Measurements from ENCODE around the gene SLC22A23. TPM values are rescaled to one million over a fixed set of nuclear protein-coding genes. Genes with fewer than 3 reads are reported as not detected.
A peak's percentile ranks its signal among the peaks of the same experiment; 100 is the strongest.

SLC22A23 gene
- total and polyA plus RNA-seq, 2 of the 4 experiments (the other 2 are of a cell fraction) = 0.72 to 1.6 TPM

GRCh38 chr6:3230256-3230882, 226.5 kb downstream of the SLC22A23 start:
- no TSS peak for BruUV-seq (replicated peaks)
- no peak overlapping the region for H3K4ac ChIP-seq (ENCODE audit: low read depth, low read length)
- H3K9ac ChIP-seq (ENCODE audit: low read depth, low read length) = no peak overlapping the region
- H3K27me3 ChIP-seq (ENCODE audit: control insufficient read depth, insufficient read depth, low read length) = peaks cover 44% of the 10 kb centered on the region
- H3K9me1 ChIP-seq (ENCODE audit: insufficient read depth, low read length) = peaks cover 7% of the 10 kb centered on the region; the same call in 1 of the 2 replicates
- no peak overlapping the region for H2AK9ac ChIP-seq (replicated peaks; ENCODE audit: low read depth, low read length, poor library complexity)
- H3K36me3 ChIP-seq (ENCODE audit: control insufficient read depth, insufficient read depth, low read length) = no peaks in the 10 kb centered on the region
- in situ Hi-C loops (cut with MboI; ENCODE audit: low sequenced_read_pairs) (no loop called here), intact Hi-C loops (cut with micrococcal nuclease) (no loop called here), dilution Hi-C loops (cut with HindIII; ENCODE audit: low sequenced_read_pairs, unreplicated experiment) (no loop called here)
- peak overlapping the region; percentile 89 for H3K4me2 ChIP-seq (ENCODE audit: low read depth, low read length)
- peak overlapping the region; percentile 74; the same call in 1 of the 2 replicates for H3K4me3 ChIP-seq (ENCODE audit: insufficient read depth, low read depth, low read length)
- H2BK5ac ChIP-seq (ENCODE audit: low read depth, low read length, poor library complexity, severe bottlenecking) = no peak overlapping the region
- WGBS, 2 experiments (ENCODE audit: extremely low coverage in 2 of 2, insufficient read length in 1 of 2) = no CpG with 5 or more reads among the region's 11 CpGs
- CTCF ChIA-PET = interaction anchor here (0.8 to 1.1 kb wide), 2 partner anchors 21 to 54 kb away, joined by 3 read pairs; no protein-coding TSS in a partner anchor
- H4K20me1 ChIP-seq (ENCODE audit: insufficient read depth, low read length) = peaks cover 9% of the 10 kb centered on the region; the same call in 1 of the 2 replicates
- no peak overlapping the region for H4K91ac ChIP-seq (ENCODE audit: insufficient read depth, low read depth, low read length)
- POLR2A ChIA-PET (ENCODE audit: unreplicated experiment) = interaction anchor here (0.7 to 1.5 kb wide), 2 partner anchors 9 to 17 kb away, joined by 3 to 4 read pairs; no protein-coding TSS in a partner anchor
- H3K23ac ChIP-seq (ENCODE audit: low read depth, low read length) = no peak overlapping the region
- ATAC-seq (ENCODE audit: low read depth) (no peak), DNase-seq (no peak)
- H2AK5ac ChIP-seq (ENCODE audit: low read depth, low read length) = no peak overlapping the region
- no peak overlapping the region for H3K14ac ChIP-seq (replicated peaks; ENCODE audit: low read depth, low read length)
- no peak overlapping the region for H2BK15ac ChIP-seq (ENCODE audit: low read depth, low read length)
- H3K79me1 ChIP-seq (ENCODE audit: low read depth in 1 of 2, low read length in 2 of 2) = peaks cover 0 to 4% of the 10 kb centered on the region in 2 experiments; a peak in 1 of 4 replicates
- H3K9me3 ChIP-seq (ENCODE audit: control insufficient read depth, insufficient read depth, low read length) = peaks cover 2% of the 10 kb centered on the region; the same call in 1 of the 2 replicates
- no peak overlapping the region for H2BK20ac ChIP-seq (ENCODE audit: low read depth, low read length)
- no peak overlapping the region for H2BK120ac ChIP-seq (ENCODE audit: low read depth, low read length)
- H3K27ac ChIP-seq (ENCODE audit: insufficient read depth, low read length) = no peak overlapping the region
- H3K56ac ChIP-seq (ENCODE audit: extremely low read depth, insufficient read depth, low read length) = no peak overlapping the region
- TF ChIP-seq CHD1 (IDR thresholded peaks at IDR 0.05; ENCODE audit: low read depth, low read length) (no peak), USF2 (IDR thresholded peaks at IDR 0.05; ENCODE audit: low read depth, low read length) (no peak), NFE2L2 (IDR thresholded peaks at IDR 0.05; ENCODE audit: low read depth, low read length) (no peak), CTCF (conservative IDR thresholded peaks at IDR 0.05; ENCODE audit: low read depth, low read length) (no peak), CEBPB (IDR thresholded peaks at IDR 0.05; ENCODE audit: low read depth, low read length) (no peak), SMC3 (IDR thresholded peaks at IDR 0.05; ENCODE audit: low read depth, low read length) (no peak), RCOR1 (IDR thresholded peaks at IDR 0.05; ENCODE audit: insufficient replicate concordance, low read length) (no peak), ELK1 (IDR thresholded peaks at IDR 0.05; ENCODE audit: borderline replicate concordance, low read depth, low read length) (no peak), BHLHE40 (IDR thresholded peaks at IDR 0.05; ENCODE audit: low read depth, low read length) (no peak), RFX5 (IDR thresholded peaks at IDR 0.05; ENCODE audit: low read depth, low read length) (no peak), MAFK (IDR thresholded peaks at IDR 0.05; ENCODE audit: low read depth, low read length) (no peak), MAZ (IDR thresholded peaks at IDR 0.05; ENCODE audit: borderline replicate concordance, low read depth, low read length) (no peak), FOS (IDR thresholded peaks at IDR 0.05; ENCODE audit: low read depth, low read length) (no peak), MXI1 (IDR thresholded peaks at IDR 0.05; ENCODE audit: borderline replicate concordance, low read depth, low read length) (no peak), POLR2A (IDR thresholded peaks at IDR 0.05; ENCODE audit: low read depth, low read length) (no peak)
- H2AFZ ChIP-seq (replicated peaks; ENCODE audit: low read length, poor library complexity) = no peak overlapping the region
- no peak overlapping the region for H4K8ac ChIP-seq (ENCODE audit: low read depth in 2 of 2, low read length in 2 of 2)
- no peak overlapping the region for H4K5ac ChIP-seq (ENCODE audit: low read depth, low read length)
- H3K18ac ChIP-seq (ENCODE audit: low read depth, low read length) = no peak overlapping the region
- H3K4me1 ChIP-seq (ENCODE audit: control insufficient read depth, insufficient read depth, low read length) = peaks cover 3% of the 10 kb centered on the region; the same call in 1 of the 2 replicates
